ENCODE measurements around the gene SLC35E4. TPM values are rescaled to one million over a fixed set of nuclear protein-coding genes. Genes with fewer than 3 reads are reported as not detected.

The SLC35E4 gene
- total RNA-seq, 2 experiments from 2014 or later: 2.1 to 2.9 TPM

DNA sequence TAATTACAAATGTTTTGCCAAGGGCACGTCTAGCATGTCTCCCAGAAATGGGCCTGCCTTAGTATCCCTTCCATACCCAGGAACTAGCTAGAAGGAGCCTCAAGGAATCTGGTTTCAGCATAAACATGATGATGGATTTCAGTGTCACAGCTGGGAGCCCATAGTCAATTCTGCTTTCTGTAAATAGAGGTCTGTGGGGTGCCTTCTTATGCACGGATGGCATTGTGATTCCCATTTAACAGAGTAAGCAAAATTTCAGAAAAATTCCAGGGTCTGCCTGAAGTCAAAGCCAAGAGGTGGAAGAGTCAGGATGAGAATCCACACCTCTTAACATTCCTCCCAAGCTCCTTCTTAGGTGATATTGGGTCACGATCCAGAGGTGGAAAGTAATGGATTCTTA is 20.0 kb downstream of the SLC35E4 start:
- DNase-seq: no peak
- intact Hi-C loops (cut with DNase I, micrococcal nuclease): no loop called here
- H3K27me3 ChIP-seq (ENCODE audit: control insufficient read depth in 1 of 2, insufficient read depth in 2 of 2, low read length in 2 of 2): no peaks in the 10 kb centered on the region
- no peaks in the 10 kb centered on the region for H3K4me1 ChIP-seq (ENCODE audit: insufficient read depth, low read length)
- H3K36me3 Mint-ChIP-seq (ENCODE audit: low read depth): peaks cover 18% of the 10 kb centered on the region
- no peak for ATAC-seq (ENCODE audit: poor library complexity)
- no peaks in the 10 kb centered on the region for H3K9me3 Mint-ChIP-seq
- peaks cover 7% of the 10 kb centered on the region for H3K36me3 ChIP-seq (ENCODE audit: insufficient read depth, low read length)
- H3K27ac ChIP-seq (ENCODE audit: low read depth in 1 of 2, low read length in 2 of 2): no peak overlapping the region
- TF ChIP-seq, protein P1, sequence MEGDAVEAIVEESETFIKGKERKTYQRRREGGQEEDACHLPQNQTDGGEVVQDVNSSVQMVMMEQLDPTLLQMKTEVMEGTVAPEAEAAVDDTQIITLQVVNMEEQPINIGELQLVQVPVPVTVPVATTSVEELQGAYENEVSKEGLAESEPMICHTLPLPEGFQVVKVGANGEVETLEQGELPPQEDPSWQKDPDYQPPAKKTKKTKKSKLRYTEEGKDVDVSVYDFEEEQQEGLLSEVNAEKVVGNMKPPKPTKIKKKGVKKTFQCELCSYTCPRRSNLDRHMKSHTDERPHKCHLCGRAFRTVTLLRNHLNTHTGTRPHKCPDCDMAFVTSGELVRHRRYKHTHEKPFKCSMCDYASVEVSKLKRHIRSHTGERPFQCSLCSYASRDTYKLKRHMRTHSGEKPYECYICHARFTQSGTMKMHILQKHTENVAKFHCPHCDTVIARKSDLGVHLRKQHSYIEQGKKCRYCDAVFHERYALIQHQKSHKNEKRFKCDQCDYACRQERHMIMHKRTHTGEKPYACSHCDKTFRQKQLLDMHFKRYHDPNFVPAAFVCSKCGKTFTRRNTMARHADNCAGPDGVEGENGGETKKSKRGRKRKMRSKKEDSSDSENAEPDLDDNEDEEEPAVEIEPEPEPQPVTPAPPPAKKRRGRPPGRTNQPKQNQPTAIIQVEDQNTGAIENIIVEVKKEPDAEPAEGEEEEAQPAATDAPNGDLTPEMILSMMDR (IDR thresholded peaks at IDR 0.05): no peak
- H3K9me3 ChIP-seq (ENCODE audit: control insufficient read depth in 1 of 2, insufficient read depth in 1 of 2, low read length in 2 of 2): no peaks in the 10 kb centered on the region
- H3K4me3 ChIP-seq (ENCODE audit: low read length): no peak overlapping the region
- no peaks in the 10 kb centered on the region for H3K4me1 Mint-ChIP-seq (ENCODE audit: low read depth)
- no peaks in the 10 kb centered on the region for H3K27me3 Mint-ChIP-seq
- no peak overlapping the region for H3K4me3 Mint-ChIP-seq
- ChIA-PET POLR2A (interaction anchor here (1.3 kb wide), 1 partner anchor 22 kb away, joined by 4 read pairs; no protein-coding TSS in a partner anchor), CTCF (no interaction called here)
- no peak overlapping the region for H3K27ac Mint-ChIP-seq

DNA sequence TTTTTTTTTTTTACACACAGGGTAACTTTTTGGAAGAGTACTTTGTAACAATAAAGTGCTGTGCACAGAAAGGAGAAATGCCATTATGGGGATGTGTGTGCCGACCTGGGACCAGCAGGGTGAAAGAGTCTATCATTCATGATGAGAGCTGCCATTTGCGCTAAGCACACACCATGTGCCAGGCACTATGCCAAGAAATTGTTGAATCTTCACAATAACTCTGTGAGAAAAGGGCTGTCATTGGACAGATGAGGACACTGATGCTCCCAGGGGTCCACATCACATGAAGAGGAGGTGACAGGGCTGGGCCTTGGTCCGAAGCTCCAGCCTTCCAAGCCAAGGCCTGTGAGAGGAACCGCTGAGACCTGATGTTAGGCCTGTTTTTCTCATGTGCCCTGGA is 26.5 kb downstream of the SLC35E4 start:
- intact Hi-C loops (cut with DNase I, micrococcal nuclease): loop anchor here in 1 of 2 experiments (10.0 kb wide), 1 partner anchor 423 kb away; the partner anchor contains the start of gene SMTN
- H3K27ac Mint-ChIP-seq: no peak overlapping the region
- Histone ChIP-seq H3K27ac (ENCODE audit: low read depth in 1 of 2, low read length in 2 of 2) (no peak overlapping the region), H3K36me3 (ENCODE audit: insufficient read depth, low read length) (peaks cover 31% of the 10 kb centered on the region), H3K9me3 (ENCODE audit: control insufficient read depth in 1 of 2, insufficient read depth in 1 of 2, low read length in 2 of 2) (no peaks in the 10 kb centered on the region), H3K4me3 (ENCODE audit: low read length) (no peak overlapping the region), H3K4me1 (ENCODE audit: insufficient read depth, low read length) (peaks cover 14% of the 10 kb centered on the region), H3K27me3 (ENCODE audit: control insufficient read depth in 1 of 2, insufficient read depth in 2 of 2, low read length in 2 of 2) (no peaks in the 10 kb centered on the region)
- CTCF ChIA-PET: interaction anchor here (1.9 kb wide), 1 partner anchor 28 kb away, joined by 5 read pairs; no protein-coding TSS in a partner anchor
- H3K9me3 Mint-ChIP-seq: no peaks in the 10 kb centered on the region
- TF ChIP-seq, protein P1 (IDR thresholded peaks at IDR 0.05): no peak
- no peak overlapping the region for H3K4me3 Mint-ChIP-seq
- ATAC-seq (ENCODE audit: poor library complexity) (no peak), DNase-seq (no peak)
- POLR2A ChIA-PET: no interaction called here
- no peaks in the 10 kb centered on the region for H3K27me3 Mint-ChIP-seq
- H3K36me3 Mint-ChIP-seq (ENCODE audit: low read depth): peaks cover 54% of the 10 kb centered on the region
- H3K4me1 Mint-ChIP-seq (ENCODE audit: low read depth): peaks cover 13% of the 10 kb centered on the region

DNA sequence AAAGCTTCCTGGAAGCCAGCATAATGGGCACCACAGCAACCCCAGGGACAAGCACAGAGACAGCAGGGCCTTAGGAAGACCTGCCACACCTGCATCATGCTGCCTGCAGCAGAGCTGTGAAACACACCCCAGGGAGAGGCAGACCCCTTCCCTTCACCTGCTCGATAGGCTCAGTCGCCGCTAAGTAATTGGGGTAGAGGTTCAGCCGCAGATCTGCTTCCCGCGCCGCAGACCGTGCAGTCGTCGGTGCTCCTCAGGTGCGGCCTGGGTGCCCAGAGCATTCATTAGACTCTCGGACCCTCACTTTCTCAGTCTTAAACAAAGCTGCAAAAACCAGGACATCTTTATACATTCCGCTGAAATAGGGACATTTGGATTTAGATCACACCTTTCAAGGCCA is 29.2 kb downstream of the SLC35E4 start:
- Histone ChIP-seq H3K4me3 (ENCODE audit: low read length) (no peak overlapping the region), H3K4me1 (ENCODE audit: insufficient read depth, low read length) (peaks cover 27% of the 10 kb centered on the region), H3K9me3 (ENCODE audit: control insufficient read depth in 1 of 2, insufficient read depth in 1 of 2, low read length in 2 of 2) (no peaks in the 10 kb centered on the region), H3K27ac (ENCODE audit: low read depth in 1 of 2, low read length in 2 of 2) (no peak overlapping the region), H3K36me3 (ENCODE audit: insufficient read depth, low read length) (peaks cover 29% of the 10 kb centered on the region), H3K27me3 (ENCODE audit: control insufficient read depth in 1 of 2, insufficient read depth in 2 of 2, low read length in 2 of 2) (no peaks in the 10 kb centered on the region)
- no peak overlapping the region for H3K27ac Mint-ChIP-seq
- ATAC-seq (ENCODE audit: poor library complexity) (no peak), DNase-seq (no peak)
- H3K4me1 Mint-ChIP-seq (ENCODE audit: low read depth): peaks cover 15% of the 10 kb centered on the region
- no peaks in the 10 kb centered on the region for H3K27me3 Mint-ChIP-seq
- TF ChIP-seq, protein P1 (IDR thresholded peaks at IDR 0.05): no peak
- no peaks in the 10 kb centered on the region for H3K9me3 Mint-ChIP-seq
- ChIA-PET POLR2A (no interaction called here), CTCF (interaction anchor here (1.1 kb wide), 1 partner anchor 30 kb away, joined by 5 read pairs; no protein-coding TSS in a partner anchor)
- peaks cover 51% of the 10 kb centered on the region for H3K36me3 Mint-ChIP-seq (ENCODE audit: low read depth)
- H3K4me3 Mint-ChIP-seq: no peak overlapping the region
- intact Hi-C loops (cut with DNase I, micrococcal nuclease): loop anchor here in 1 of 2 experiments (5.0 to 10.0 kb wide), 2 partner anchors 72 to 420 kb away; partner anchors contain the start of genes PES1 and SMTN
